A549 treated with ZK216348 at 1 μM for 4 hours (cell line): ENCODE data around the gene HMGCLL1. TPM values are rescaled to one million over a fixed set of nuclear protein-coding genes. Genes with fewer than 3 reads are reported as not detected.

ENCODE experiments used
- total RNA-seq: library from RNA; stranded (reverse); fragments of 200-300 nt; extraction: Qiagen RNA extraction; gene quantifications from 5 replicates; pipeline ENCODE4 v1.2.3, GENCODE V29; 2022; ENCODE audit warnings: low read depth

Gene HMGCLL1
- 0.11 to 0.15 TPM (median 0.12 TPM) in 3 of 5 replicates, not detected in the others for total RNA-seq

GRCh38 chr6:55578537-55579363 is at the start of gene HMGCLL1:
TSS of gene HMGCLL1 (minus strand) at chr6:55579192. CDS start at chr6:55579055, 137 bp downstream.

